HG02870 (cell line): ENCODE data around the gene SMR3B.
A peak's percentile ranks its signal among the peaks of the same experiment; 100 is the strongest.

Experiments
- ATAC-seq: cut with Tn5 transposase; IDR thresholded peaks from one replicate; pipeline ENCODE4 v1.9.1; 2021; ENCODE audit warnings: mild to moderate bottlenecking, moderate library complexity; ENCODE audit not compliant: unreplicated experiment

Gene SMR3B

DNA sequence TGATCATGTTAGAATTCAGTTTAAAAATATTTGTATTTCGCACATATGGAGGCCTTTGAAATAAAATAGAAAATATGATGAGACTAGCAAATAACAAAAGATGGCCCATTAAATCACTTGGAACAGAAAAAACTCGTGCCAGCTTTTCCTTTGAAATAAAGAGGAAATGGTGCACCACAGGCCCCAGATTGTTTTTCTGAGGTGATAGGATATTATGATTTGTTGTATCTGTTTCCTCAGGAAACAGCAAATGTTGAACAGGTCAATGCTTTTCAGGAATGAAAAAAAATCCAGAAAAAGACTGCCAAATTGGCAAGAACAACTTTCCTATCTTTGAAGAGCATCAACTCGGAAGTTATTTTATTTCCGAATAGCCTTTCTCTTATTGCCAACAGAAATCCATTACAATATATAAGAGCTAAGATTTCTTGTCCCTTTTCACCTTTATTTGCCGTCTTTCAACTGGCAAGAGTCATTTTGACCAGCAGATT, at the start of gene SMR3B:
SMR3B (plus strand) TSS at position 441 of the 491 bp plus-strand sequence. CDS start 1,380 bp downstream, outside the sequence.
- no peak for ATAC-seq

DNA sequence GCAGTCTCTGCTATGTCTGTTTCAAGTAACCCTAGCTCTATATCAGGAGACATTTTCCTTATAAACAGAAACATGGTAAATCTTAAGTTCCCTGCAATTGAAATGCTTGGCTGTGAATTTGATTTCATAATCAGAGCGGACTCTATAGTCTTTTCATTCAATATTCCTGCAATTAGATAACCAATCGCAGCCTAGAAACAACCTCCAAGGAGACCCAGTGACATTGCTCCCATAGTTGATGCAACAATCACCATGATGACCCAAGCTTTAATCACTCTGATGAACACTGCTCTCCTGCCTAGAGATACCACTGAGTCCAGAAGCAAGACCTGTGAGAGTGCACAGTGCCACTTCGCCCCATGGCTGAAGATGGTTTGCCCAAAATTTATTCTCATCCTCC, 48.2 kb upstream of the SMR3B start, which contains the start of gene CABS1:
CABS1 (plus strand) TSS at position 301 of the 400 bp plus-strand sequence; CDS start at position 360, 59 bp downstream.
- ATAC-seq: no peak

DNA sequence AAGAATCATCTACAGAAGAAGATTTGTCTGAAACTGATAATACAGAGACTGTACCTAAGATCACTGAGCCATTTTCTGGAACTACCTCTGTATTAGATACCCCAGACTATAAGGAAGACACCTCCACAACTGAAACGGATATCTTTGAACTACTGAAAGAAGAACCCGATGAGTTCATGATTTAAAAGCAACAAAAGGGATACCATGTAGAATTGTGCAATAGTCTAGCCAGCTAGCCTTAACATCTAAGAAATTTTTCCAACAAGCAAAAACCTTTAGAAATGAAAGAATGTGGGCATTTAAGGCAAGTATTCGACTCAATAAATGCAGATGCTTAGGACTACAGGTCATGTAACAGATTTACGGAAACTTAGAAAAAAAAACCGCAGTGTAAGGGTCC, 46.9 kb upstream of the SMR3B start:
- ATAC-seq: no peak

DNA sequence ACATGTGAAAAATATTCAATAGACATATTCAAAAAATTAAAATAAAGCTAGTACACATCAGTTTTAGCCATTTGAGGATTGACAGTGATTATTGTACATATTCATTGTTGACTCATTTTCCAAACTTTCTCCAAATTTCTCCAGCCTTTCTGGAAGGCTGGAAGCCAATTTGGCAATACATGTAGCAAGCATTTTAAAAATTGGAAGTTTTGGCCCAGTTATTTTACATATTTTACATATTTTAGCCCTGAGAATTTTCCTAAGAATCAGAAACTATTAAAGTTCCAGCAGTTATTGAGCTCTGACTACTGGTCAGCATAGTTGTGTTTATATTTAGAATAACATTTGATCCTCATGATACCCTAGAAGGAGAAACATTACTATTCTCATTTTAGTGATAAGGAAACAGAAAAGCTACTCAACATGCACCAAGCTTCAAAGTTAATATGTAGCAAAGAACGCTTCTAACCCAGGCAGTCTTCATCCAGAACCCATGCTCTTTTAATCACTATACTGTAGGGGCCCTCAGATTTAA, 45.0 kb upstream of the SMR3B start:
- no peak for ATAC-seq

DNA sequence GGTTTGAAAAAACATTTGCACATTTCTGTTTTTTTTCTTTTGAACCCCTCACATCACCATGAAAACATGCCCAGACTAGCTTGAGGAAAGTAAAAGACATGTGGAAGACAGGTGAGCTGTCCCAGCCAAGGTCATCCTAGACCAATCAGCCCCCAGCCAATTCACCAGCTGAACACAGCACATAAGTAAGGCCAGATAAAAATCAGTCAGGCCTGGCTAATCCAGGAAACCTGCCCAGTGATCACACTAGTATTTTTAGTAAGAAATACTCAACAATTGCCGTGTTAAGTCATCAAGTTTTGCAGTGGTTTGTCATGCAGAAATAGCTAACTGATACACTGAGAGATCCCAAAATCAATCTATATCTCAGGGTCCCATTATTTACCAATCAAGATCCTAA, 26.7 kb upstream of the SMR3B start:
- ATAC-seq: no peak

DNA sequence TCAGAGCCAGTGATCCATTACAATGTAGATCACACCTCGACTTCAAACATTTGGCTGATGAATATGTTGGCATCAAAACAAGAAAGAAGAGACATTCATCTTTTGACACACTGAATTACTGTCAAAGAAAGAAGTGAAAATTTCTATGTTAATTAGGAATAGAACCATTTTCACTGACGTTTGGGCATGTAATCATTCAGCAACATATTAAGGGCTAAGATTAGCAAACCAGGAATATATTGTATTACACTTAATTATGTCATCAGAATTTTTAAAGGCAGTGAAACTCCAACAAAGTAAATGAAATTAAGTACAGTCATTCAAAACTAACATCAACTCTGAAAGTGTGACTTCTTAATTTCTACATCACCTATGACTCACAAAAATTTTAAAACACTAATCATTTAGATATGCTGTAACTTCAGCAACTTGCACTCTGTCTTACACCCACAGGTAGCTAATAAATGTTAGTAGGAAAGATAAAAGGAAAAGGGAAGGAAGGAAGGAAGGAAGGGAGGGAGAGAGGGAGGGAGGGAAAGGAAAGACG, 23.7 kb upstream of the SMR3B start:
- no peak for ATAC-seq

DNA sequence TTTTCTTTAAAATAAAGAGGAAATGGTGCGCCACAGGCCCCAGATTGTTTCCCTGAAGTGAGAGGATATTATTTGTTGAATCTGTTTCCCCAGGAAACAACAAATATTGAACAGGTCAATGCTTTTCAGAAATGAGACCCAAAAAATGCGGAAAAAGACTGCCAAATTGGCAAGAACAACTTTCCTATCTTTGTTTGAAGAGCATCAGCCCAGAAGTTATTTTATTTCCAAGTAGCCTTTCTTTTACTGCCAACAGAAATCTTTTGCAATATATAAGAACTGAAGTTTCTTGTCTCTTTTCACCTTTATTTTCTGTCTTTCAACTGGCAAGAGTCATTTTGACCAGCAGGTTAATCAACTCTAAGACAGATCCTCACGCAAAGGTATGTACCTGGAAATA, 22.5 kb upstream of the SMR3B start, which contains the start of gene SMR3A:
SMR3A (plus strand) TSS at position 301 of the 400 bp plus-strand sequence. CDS start 1,356 bp downstream, outside the sequence.
- ATAC-seq: no peak

DNA sequence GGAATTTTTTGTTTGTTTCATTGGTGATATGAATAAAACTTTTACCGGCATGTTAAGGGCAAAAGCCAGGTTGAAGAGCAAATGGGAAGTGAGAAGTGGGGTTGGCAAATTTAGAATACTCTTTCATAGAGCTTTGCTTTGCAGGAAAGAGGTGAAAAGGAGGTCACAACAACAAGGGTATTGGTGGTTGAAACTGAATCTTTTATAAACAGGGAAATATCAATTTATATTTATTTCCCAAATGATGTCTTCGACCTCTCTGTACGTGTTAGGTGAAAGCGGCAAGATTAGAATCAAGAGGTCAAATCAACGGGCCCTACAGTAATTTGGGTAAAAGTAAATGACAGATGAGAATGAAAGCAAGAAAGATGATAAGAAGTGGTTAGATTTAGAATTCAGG, 18.9 kb upstream of the SMR3B start:
- ATAC-seq: no peak

DNA sequence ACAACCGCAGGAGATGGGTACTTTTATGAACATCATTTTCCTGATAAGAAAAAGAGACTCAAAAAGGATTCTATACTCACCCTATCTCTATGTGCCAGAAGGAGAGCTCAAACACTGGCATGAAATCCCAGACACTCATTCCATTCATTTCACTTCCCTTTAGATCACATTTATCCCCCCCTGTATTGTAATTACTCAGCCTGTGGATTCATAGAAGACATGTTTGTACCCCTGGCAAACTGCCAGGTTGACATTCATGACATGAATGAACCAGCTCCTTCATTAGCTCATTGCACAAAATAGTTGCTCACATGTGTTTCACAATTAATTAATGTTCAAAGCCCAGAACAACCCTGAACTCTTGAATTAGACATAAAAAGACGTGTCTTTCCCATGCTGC, 17.5 kb upstream of the SMR3B start:
- ATAC-seq: no peak

DNA sequence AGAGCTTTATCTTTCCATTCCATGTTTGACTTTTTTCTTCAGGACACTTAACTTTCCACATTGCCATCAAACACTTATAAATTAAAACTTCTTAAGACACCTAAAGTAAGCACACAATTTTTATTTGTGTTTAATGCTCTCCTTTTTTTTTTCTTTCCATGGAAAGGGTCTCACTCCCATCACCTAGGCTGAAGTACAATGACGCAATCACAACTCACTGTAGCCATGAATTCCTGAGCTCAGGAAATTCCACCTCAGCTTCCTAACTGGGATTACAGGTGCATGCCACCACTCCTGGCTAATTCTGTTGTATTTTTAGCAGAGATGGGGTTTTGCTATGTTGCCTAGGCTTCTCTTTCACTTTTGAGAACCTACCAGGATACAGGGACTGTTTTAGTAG, 15.1 kb upstream of the SMR3B start:
- ATAC-seq: no peak

DNA sequence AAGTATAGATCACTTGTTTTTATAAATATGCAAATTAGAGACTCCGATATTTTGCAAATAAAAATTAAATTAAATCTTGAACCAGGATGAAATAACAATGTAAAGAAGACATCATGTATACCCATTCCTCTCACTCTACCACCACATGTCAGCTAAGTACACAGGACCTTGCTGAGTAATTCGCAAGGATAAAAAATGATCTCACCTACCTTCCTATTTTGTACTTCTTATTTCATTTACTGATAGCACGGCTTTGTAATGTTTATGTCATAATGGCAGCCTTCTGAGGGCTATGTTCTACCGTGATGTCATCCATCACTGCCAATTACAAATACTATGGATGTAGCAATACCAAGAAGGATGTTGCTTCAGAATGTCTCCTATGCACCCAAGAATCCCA, 10.9 kb upstream of the SMR3B start:
- no peak for ATAC-seq

DNA sequence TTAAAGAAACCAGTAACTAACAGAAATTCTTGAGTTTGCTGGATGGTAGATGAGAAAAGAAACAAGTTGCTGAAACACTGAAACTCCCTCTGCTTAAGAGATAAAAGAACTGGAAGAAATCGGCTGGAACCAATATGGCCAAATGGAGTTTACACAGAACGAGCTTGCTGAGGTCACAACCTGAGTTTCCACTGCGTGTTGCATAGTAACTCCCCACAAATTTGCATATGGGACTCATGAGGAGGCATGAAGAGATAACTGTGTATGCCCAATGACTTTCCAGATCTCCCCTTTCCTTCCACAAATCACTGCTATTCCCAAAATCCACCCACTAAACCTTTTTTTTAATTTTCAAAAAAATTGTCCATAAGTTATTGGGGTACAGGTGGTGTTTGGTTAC, 10.2 kb upstream of the SMR3B start:
- ATAC-seq: no peak

DNA sequence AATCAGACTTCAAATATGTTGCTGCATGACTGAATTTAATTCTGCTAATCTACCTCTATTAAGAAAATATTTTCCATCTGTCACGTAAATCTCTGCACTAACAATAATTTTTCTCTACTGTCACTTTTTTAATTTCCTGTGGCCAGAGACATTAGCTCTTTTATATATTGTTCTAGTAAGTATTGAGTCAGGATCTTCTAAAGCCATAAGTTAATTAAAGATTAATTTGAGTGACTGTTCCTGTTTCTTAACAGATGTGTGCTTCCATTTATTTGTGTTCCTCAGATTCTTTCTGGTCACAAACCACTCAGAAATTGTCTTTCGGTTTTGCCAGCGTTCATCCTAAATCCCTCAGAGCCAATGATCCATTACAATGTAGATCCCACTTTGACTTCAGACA, 2.4 kb upstream of the SMR3B start:
- no peak for ATAC-seq

DNA sequence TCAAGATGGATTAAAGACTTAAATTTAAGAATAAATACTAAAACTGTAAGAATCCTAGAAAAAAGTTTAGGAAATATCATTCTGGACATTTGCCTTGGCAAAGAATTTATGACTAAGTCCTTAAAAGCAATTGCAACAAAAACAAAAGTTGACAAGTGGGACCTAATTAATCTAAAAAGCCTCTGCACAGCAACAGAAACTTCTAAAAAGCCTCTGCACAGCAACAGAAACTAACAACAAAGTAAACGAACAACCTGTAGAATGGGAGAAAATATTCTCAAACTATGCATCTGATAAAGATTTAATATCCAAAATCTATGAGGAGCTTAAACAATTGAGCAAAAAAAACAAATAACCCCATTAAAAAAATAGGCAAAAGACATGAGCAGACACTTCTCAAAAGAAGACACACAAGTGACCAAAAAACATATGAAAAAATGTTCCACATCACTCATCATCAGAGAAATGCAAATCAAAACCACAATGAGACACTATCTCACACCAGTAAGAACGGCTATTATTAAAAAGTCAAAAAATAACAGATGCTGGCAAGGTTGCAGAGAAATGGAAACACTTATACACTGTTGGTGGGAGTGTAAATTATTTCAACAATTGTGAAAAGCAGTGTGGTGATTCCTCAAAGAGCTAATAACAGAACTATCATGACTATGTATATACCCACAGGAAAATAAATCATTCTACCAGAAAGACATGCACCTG, 9.3 kb downstream of the SMR3B start:
- peak; percentile 58 for ATAC-seq

DNA sequence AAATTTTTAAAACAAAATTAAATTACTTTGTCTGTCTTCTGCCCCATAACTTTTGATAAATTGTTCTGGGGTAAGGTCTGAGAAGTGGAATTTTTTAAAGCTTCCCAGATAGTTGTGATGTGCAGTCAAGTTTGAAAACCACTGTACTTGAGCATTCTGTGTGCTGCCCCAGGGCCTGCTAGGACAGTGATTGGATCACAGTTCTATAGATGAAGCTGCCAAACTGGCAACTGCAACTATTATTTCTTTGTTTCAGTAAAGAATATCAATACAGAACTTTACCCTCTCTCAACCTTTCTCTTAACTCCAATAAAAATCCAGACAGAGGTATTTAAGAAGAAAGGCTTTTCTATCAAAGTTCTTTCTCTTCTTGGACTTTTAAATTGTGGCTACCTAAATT, 14.6 kb downstream of the SMR3B start, which contains the start of gene OPRPN:
OPRPN (plus strand) TSS at position 361 of the 400 bp plus-strand sequence. CDS start 1,346 bp downstream, outside the sequence.
- no peak for ATAC-seq

DNA sequence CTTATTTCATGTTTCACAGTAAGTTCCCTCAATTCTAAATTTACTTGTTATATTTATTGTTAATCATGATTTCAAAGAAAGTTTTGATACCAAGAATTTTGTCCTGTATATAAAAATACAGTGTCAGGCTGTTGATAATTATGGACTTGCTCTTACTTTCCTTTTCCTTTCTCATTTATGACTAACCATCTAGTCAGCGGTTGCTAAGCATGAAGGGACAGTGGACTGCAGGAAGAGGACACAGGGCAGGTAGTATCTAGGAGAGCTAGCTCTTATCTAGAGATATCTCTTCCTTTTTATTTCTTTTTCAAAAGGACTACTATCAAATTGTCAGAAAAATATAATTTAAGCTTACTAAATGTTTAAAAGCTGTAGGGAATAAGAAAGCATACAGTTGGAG, 16.4 kb downstream of the SMR3B start:
- ATAC-seq: no peak

DNA sequence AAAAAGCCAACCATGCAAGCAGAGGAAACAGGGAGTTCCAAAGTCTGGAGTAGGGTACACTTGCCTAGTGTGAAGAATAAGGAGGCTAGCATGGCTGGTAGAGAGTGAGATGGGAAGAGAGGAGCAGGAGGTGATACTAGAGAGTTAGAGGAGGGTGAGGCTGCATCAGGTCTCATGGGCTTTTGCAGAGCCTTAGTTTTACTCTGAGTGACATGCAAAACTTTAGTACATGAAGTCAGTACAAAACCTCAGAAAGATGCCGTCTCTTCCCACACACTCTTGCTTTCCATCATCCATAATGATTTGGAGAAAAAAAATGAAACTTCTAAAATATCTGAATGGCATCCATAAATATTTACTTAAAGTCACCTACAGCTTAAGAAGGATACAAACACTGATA, 19.8 kb downstream of the SMR3B start:
- ATAC-seq: peak; percentile 61

DNA sequence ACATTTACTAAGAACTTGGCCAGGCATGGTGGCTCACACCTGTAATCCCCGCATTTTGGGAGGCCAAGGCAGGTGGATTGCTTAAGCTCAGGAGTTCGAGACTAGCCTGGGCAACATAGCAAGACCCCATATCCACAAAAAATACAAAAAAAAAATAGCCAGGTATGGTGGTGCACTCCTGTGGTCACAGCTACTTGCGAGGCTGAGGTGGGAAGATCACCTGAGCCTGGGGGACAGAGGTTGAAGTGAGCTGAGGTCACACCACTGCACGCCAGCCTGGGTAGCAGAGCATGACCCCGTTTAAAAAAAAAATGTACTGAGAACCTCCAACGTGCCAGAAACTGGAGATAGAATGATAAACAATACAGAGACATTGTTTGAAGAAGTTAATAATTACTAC, 22.8 kb downstream of the SMR3B start:
- ATAC-seq: no peak

DNA sequence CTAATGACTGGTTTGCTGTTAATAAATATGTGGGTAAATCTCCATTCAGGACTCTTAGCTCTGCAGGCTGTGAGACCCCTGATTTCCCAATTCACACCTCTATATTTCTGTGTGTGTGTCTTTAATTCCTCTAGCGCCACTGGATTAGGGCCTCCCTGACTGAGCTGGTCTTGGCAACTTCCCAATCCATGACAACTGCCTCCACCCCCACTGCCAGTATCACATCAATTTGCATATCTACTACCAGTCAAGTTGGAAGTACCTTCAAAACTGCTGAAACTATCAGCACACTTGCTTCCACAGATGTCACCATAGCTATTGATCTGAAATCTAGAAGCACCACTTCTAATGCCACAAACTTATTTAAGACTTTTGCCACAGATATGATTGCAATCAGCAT, 42.4 kb downstream of the SMR3B start:
- no peak for ATAC-seq

DNA sequence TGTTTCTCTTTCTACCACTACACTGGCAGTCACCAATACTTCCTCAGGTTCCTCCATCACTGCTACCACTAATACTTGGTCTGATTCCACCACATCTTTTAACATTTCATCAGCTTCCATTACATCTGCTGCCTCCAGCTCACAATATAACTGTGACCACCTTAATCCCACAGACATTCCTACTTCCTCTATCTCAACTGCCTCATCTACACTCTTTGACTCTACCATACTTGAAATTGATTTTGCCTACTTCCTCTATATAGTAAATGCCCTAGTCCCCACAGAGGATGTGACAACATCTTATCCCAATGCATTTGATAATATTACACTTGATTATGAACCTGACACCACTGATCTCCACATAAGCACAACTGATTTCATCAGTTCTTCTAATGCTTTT, 43.9 kb downstream of the SMR3B start:
- no peak for ATAC-seq

DNA sequence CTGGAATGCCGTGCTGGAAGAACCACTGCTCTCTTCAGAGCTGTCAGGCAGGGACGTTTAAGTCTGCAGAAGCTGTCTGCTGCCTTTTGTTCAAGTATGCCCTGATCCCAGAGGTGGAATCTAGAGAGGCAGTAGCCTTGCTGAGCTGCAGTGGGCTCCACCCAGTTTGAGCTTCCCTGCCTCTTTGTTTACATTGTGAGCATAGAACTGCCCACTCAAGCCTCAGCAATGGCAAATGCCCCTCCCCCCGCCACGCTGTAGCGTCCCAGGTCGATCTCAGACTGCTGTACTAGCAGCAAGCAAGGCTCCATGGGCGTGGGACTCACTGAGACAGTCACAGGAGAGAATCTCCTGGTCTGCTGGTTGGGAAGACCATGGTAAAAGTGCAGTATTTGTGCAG, 54.3 kb downstream of the SMR3B start:
- ATAC-seq: no peak
